NOMO-1 treated with dmso at 0.1 percent for 144 hours (cell line): Measurements from ENCODE around the gene FBN1.

Experiments
- DNase-seq: peaks from one replicate; lab custom pipeline; 2025; ENCODE audit not compliant: unreplicated experiment; lab: John Stamatoyannopoulos, UW

Gene FBN1

GRCh38 chr15:48475600-48476395 is 169.7 kb downstream of the FBN1 start:
- DNase-seq, result no peak

GRCh38 chr15:48473667-48474066 is 171.8 kb downstream of the FBN1 start:
- DNase-seq, result no peak

- DNase-seq, result no peak
Observed at GRCh38 chr15:48472756-48473155, 172.8 kb downstream of the FBN1 start.

- no peak for DNase-seq
Observed at GRCh38 chr15:48471073-48471472, 174.4 kb downstream of the FBN1 start.

- no peak for DNase-seq
Observed at GRCh38 chr15:48470096-48470495, 175.4 kb downstream of the FBN1 start.

GRCh38 chr15:48469681-48470080 is 175.8 kb downstream of the FBN1 start:
- DNase-seq, result no peak

GRCh38 chr15:48469271-48469670 is 176.2 kb downstream of the FBN1 start:
- no peak for DNase-seq

- DNase-seq, result no peak
Observed at GRCh38 chr15:48467801-48468200, 177.7 kb downstream of the FBN1 start.

- DNase-seq, result no peak
Observed at GRCh38 chr15:48466820-48467219, 178.7 kb downstream of the FBN1 start.

- no peak for DNase-seq
Observed at GRCh38 chr15:48466079-48466478, 179.4 kb downstream of the FBN1 start.

- no peak for DNase-seq
Observed at GRCh38 chr15:48465410-48465809, 180.1 kb downstream of the FBN1 start.

GRCh38 chr15:48463366-48463880 is 182.1 kb downstream of the FBN1 start:
- no peak for DNase-seq

- DNase-seq, result no peak
Observed at GRCh38 chr15:48462688-48463087, 182.8 kb downstream of the FBN1 start.

- DNase-seq, result no peak
Observed at GRCh38 chr15:48459571-48460442, 185.7 kb downstream of the FBN1 start.

GRCh38 chr15:48458876-48459275 is 186.6 kb downstream of the FBN1 start:
- no peak for DNase-seq

GRCh38 chr15:48456134-48456533 is 189.4 kb downstream of the FBN1 start:
- DNase-seq, result no peak

GRCh38 chr15:48451736-48452135 is 193.8 kb downstream of the FBN1 start:
- no peak for DNase-seq

- DNase-seq, result no peak
Observed at GRCh38 chr15:48451241-48451640, 194.3 kb downstream of the FBN1 start.

- no peak for DNase-seq
Observed at GRCh38 chr15:48449734-48450133, 195.8 kb downstream of the FBN1 start.

- no peak for DNase-seq
Observed at GRCh38 chr15:48447657-48448056, 197.9 kb downstream of the FBN1 start.

GRCh38 chr15:48447058-48447457 is 198.5 kb downstream of the FBN1 start:
- no peak for DNase-seq

GRCh38 chr15:48442011-48442410 is 203.5 kb downstream of the FBN1 start:
- no peak for DNase-seq
